Thoracic aorta (tissue), 2 donors: ENCODE measurements around the gene APP. TPM values are rescaled to one million over a fixed set of nuclear protein-coding genes. Genes with fewer than 3 reads are reported as not detected.

Source experiments
- ATAC-seq: fragments of 150-250 bp; one replicate; pipeline ENCODE4 v1.8.0; 2017; ENCODE audit warnings: low read depth; ENCODE audit not compliant: insufficient number of reproducible peaks, low FRiP score
- DNase-seq: peaks from one replicate; pipeline ENCODE4 v3.0.0-alpha.2; 2020; ENCODE audit warnings: low spot score
- H3K27ac ChIP-seq, 2 donors: fragments of 200-600 bp; sonication (generic); 1 replicate in 1 of 2; 2 replicates in 1 of 2; pipeline ENCODE4 v1.5.1; 2016; ENCODE audit warnings: mild to moderate bottlenecking in 2 of 2, moderate library complexity in 2 of 2
- H3K27me3 ChIP-seq: fragments of 200-600 bp; sonication (generic); replicated peaks from 2 replicates; pipeline ENCODE4 v1.6.0; 2016; ENCODE audit warnings: mild to moderate bottlenecking; ENCODE audit not compliant: insufficient read depth
- H3K36me3 ChIP-seq: fragments of 200-600 bp; sonication (generic); one replicate; pipeline ENCODE4 v1.5.1; 2016
- H3K4me1 ChIP-seq, 2 donors: fragments of 200-600 bp; sonication (generic); 1 replicate in 1 of 2; 2 replicates in 1 of 2; pipeline versions ENCODE4 v1.5.1 to v1.6.0; 2016; ENCODE audit warnings: low read depth in 2 of 2, mild to moderate bottlenecking in 1 of 2; ENCODE audit not compliant: control insufficient read depth in 1 of 2
- H3K4me3 ChIP-seq: fragments of 200-600 bp; sonication (generic); 2 replicates; pipeline ENCODE4 v1.5.1; 2016; ENCODE audit warnings: mild to moderate bottlenecking
- H3K9me3 ChIP-seq: fragments of 200-600 bp; sonication (generic); 2 replicates; pipeline ENCODE4 v1.5.1; 2016
- total RNA-seq, 2 donors: library from RNA; depleted of rRNA; stranded (reverse); fragments of >200 nt; gene quantifications; one replicate each; pipeline versions ENCODE4 v1.1.0 to v1.2.3, GENCODE V29; 2016
- TF ChIP-seq, protein P1 (sequence below): fragments of 200-600 bp; sonication (generic); IDR thresholded peaks from one replicate; pipeline ENCODE4 v1.5.1; 2019; ENCODE audit warnings: antibody characterized with exemption

APP gene
- total RNA-seq, 2 donors from 2014 or later = 342 to 468 TPM

DNA sequence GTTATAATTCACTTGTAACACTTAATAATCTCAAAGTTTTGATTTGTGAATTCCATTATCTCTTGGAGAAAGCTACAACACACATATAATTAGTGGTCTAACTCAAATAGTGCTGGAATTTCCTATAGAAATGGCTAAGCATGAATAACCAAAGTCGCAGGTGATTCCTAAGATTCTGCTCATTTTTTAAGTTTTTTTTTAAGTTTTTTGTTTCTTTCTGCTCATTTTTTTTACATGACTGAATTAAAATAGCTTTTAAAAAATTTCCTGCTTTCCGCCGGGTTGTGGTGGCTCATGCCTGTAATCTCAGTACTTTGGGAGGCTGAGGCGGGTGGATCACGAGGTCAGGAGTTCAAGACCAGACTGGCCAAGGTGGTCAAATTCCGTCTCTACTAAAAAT lies 90.4 kb downstream of the APP start:
- Histone ChIP-seq H3K9me3 (no peaks in the 10 kb centered on the region), H3K27ac (no peak overlapping the region), H3K36me3 (no peaks in the 10 kb centered on the region), H3K4me1 (peaks cover 0 to 5% of the 10 kb centered on the region in 2 donors), H3K27me3 (no peaks in the 10 kb centered on the region), H3K4me3 (no peak overlapping the region)
- TF ChIP-seq, protein P1, sequence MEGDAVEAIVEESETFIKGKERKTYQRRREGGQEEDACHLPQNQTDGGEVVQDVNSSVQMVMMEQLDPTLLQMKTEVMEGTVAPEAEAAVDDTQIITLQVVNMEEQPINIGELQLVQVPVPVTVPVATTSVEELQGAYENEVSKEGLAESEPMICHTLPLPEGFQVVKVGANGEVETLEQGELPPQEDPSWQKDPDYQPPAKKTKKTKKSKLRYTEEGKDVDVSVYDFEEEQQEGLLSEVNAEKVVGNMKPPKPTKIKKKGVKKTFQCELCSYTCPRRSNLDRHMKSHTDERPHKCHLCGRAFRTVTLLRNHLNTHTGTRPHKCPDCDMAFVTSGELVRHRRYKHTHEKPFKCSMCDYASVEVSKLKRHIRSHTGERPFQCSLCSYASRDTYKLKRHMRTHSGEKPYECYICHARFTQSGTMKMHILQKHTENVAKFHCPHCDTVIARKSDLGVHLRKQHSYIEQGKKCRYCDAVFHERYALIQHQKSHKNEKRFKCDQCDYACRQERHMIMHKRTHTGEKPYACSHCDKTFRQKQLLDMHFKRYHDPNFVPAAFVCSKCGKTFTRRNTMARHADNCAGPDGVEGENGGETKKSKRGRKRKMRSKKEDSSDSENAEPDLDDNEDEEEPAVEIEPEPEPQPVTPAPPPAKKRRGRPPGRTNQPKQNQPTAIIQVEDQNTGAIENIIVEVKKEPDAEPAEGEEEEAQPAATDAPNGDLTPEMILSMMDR = no peak
- no peak for DNase-seq
- no peak for ATAC-seq

DNA sequence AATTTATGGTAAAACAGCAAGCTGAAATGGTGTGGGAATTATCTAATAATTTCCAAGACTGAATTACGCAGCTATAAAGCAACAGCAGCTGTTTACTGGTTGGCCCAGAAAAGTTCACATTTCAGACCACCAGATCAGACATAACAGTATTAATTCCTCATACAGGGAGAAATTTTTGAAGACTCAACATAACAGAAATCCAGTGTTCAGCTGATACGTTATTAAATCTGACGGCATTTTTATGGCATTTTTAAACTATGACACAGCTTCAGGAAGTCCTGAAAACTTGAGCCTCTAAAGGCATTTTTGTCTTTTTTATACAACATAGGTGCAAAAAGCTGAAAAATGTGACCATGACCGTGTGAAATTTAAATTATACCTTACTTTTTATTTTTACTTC lies 91.2 kb downstream of the APP start:
- Histone ChIP-seq H3K9me3 (no peaks in the 10 kb centered on the region), H3K4me3 (no peak overlapping the region), H3K27ac (no peak overlapping the region), H3K27me3 (no peaks in the 10 kb centered on the region), H3K4me1 (peaks cover 0 to 5% of the 10 kb centered on the region in 2 donors), H3K36me3 (no peaks in the 10 kb centered on the region)
- TF ChIP-seq, protein P1 = no peak
- DNase-seq (no peak), ATAC-seq (no peak)

DNA sequence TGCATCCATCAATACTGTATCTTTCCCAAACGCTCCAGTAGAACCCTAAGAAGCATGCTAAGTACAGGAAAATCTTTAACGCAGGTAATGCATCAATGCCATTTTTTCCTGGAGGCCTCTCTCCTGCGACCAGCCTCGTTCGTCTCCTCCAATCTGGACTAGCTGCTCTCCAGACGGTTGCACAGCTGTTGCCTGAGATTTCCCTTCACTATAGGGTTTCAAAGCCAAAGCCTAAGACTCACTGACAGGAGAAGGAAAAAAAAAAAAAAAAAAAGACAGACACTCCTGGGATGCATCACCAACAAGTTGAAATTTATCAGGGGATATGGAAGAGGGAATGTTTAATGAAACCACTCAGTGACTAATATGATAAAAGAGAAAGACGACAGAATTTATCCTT lies 93.0 kb downstream of the APP start:
- ATAC-seq = no peak
- Histone ChIP-seq H3K27ac (no peak overlapping the region), H3K36me3 (no peaks in the 10 kb centered on the region)

GRCh38 chr21:26072666-26073615 lies 97.6 kb downstream of the APP start:
- ATAC-seq (no peak), DNase-seq (no peak)
- Histone ChIP-seq H3K36me3 (no peaks in the 10 kb centered on the region), H3K4me3 (no peak overlapping the region), H3K9me3 (no peaks in the 10 kb centered on the region), H3K4me1 (peaks cover 4 to 26% of the 10 kb centered on the region in 2 donors), H3K27me3 (no peaks in the 10 kb centered on the region), H3K27ac (no peak overlapping the region)
- TF ChIP-seq, protein P1 = no peak

More for the DNA sequence above, 93.0 kb downstream of the APP start:
- TF ChIP-seq, protein P1 = no peak
- Histone ChIP-seq H3K4me1 (no peaks in the 10 kb centered on the region), H3K4me3 (no peak overlapping the region), H3K9me3 (no peaks in the 10 kb centered on the region), H3K27me3 (no peaks in the 10 kb centered on the region)
- DNase-seq = no peak

DNA sequence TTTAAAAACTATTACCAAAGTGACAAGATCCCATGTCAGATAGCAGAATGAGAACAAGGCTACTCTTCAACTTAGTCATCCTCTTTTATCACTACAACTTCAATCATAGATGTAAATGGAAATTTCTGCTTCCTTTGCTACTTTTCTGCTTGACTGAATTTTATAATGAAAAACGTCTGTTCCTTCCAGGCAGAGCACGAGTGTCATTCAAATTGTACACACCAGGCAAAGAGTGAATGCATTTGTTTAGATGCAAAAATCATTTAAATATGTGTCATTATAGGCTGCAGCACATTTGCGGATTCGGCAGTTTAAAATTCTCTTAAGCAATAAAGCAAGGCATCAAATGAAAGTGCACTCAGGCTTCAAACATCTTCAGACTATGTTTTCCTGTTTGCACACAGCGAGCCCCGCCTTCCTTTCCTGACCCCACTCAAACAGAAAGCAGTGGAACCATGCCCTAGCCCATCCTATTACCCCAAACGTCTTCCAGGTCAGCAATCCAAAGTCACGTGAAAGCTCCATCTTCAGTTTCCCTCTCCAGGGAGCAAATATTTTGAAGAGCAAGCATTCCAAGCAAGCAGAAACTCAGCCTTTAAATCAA lies 99.6 kb downstream of the APP start:
- Histone ChIP-seq H3K9me3 (no peaks in the 10 kb centered on the region), H3K4me1 (peaks cover 4 to 27% of the 10 kb centered on the region in 2 donors), H3K27ac (no peak overlapping the region), H3K27me3 (no peaks in the 10 kb centered on the region), H3K36me3 (no peaks in the 10 kb centered on the region), H3K4me3 (no peak overlapping the region)
- DNase-seq (no peak), ATAC-seq (no peak)
- TF ChIP-seq, protein P1 = no peak
